KMS-11 (cell line): Measurements from ENCODE around the gene CDK5RAP1.
"Not testable (repeated sequence)": the region's sequence is repeated elsewhere in the genome, so short reads cannot be mapped to it uniquely, and the experiment has no call there.

ENCODE experiments used
- H2AFZ ChIP-seq: fragments of 200-600 bp; sonication (generic); 2 replicates; pipeline ENCODE4 v1.6.1; 2016; ENCODE audit warnings: antibody characterized with exemption, mixed run types, low read depth
- H3K27ac ChIP-seq: fragments of 200-600 bp; sonication (generic); 2 replicates; pipeline ENCODE4 v1.6.1; 2016; ENCODE audit warnings: mild to moderate bottlenecking, mixed run types
- H3K27me3 ChIP-seq: fragments of 200-600 bp; sonication (generic); 2 replicates; pipeline ENCODE4 v1.6.1; 2017; ENCODE audit warnings: mild to moderate bottlenecking, low read depth, mixed run types, moderate library complexity; ENCODE audit not compliant: insufficient read depth
- H3K36me3 ChIP-seq: fragments of 200-600 bp; sonication (generic); 2 replicates; pipeline ENCODE4 v1.6.1; 2017; ENCODE audit warnings: mild to moderate bottlenecking, mixed run types; ENCODE audit not compliant: insufficient read depth
- H3K4me1 ChIP-seq: fragments of 200-600 bp; sonication (generic); 2 replicates; pipeline ENCODE4 v1.6.1; 2016; ENCODE audit warnings: mild to moderate bottlenecking, low read depth, mixed run types; ENCODE audit not compliant: poor library complexity, severe bottlenecking
- H3K4me2 ChIP-seq: fragments of 200-600 bp; sonication (generic); 2 replicates; pipeline ENCODE4 v1.7.0; 2016; ENCODE audit warnings: mild to moderate bottlenecking, mixed run types
- H3K4me3 ChIP-seq: fragments of 200-600 bp; sonication (generic); IDR thresholded peaks from 2 replicates; pipeline ENCODE4 v1.6.1; 2017; ENCODE audit warnings: low read depth, low read length, mixed read lengths; ENCODE audit not compliant: insufficient read depth
- H3K79me2 ChIP-seq: fragments of 200-600 bp; sonication (generic); 2 replicates; pipeline ENCODE4 v1.6.1; 2016; ENCODE audit warnings: low read depth, mixed run types; ENCODE audit not compliant: insufficient read depth
- H3K9ac ChIP-seq: fragments of 200-600 bp; sonication (generic); 2 replicates; pipeline ENCODE4 v1.6.1; 2016; ENCODE audit warnings: mild to moderate bottlenecking, mixed run types
- H4K20me1 ChIP-seq: fragments of 200-600 bp; sonication (generic); 2 replicates; pipeline ENCODE4 v1.6.1; 2016; ENCODE audit warnings: mild to moderate bottlenecking, mixed run types; ENCODE audit not compliant: insufficient read depth
- TF ChIP-seq, protein P1 (sequence below): fragments of 200-600 bp; sonication (generic); conservative IDR thresholded peaks from 2 replicates; pipeline ENCODE4 v1.6.1; 2017; ENCODE audit warnings: low read depth, mild to moderate bottlenecking, antibody characterized with exemption, low read length, moderate library complexity, mixed read lengths

The CDK5RAP1 gene

DNA sequence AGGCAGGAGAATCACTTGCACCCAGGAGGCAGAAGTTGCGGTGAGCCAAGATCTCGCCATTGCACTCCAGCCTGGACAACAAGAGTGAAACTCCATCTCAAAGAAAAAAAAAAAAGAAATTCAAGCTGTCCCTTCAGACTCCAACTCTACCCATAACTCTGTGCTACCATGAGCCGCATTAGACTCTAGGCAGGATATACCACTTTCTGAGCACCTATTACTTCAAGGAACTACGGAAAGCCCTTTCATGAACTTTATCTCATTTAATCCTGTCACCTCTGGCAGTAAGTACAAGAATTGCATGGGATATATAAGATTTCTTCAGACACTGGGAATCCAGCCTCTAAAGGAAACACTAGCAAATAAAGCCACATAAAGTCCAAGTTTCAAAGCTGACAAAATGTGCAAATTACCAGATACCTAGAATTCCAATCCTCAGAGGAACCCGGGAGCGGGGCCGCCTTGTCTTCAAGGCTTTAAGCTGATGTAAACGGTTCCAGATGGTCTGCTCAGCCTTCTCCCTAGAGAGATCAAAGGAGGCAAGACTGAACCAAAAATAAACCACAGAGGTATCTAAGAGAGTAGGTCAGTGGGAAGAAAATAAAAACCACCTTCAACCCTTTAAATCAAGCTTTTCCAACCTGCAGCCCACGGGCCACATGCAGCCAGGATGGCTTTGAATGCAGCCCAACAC lies 9.4 kb downstream of the CDK5RAP1 start:
- Histone ChIP-seq H3K79me2 (peaks cover 13% of the 10 kb centered on the region; the same call in 1 of the 2 replicates), H3K27me3 (no peaks in the 10 kb centered on the region), H3K9ac (no peak overlapping the region), H3K4me3 (no peak overlapping the region), H3K36me3 (peaks cover 8% of the 10 kb centered on the region; the same call in 1 of the 2 replicates), H3K4me2 (no peak overlapping the region), H3K27ac (no peak overlapping the region), H4K20me1 (no peaks in the 10 kb centered on the region), H2AFZ (no peak overlapping the region), H3K4me1 (peaks cover 21% of the 10 kb centered on the region)
- TF ChIP-seq, protein P1, sequence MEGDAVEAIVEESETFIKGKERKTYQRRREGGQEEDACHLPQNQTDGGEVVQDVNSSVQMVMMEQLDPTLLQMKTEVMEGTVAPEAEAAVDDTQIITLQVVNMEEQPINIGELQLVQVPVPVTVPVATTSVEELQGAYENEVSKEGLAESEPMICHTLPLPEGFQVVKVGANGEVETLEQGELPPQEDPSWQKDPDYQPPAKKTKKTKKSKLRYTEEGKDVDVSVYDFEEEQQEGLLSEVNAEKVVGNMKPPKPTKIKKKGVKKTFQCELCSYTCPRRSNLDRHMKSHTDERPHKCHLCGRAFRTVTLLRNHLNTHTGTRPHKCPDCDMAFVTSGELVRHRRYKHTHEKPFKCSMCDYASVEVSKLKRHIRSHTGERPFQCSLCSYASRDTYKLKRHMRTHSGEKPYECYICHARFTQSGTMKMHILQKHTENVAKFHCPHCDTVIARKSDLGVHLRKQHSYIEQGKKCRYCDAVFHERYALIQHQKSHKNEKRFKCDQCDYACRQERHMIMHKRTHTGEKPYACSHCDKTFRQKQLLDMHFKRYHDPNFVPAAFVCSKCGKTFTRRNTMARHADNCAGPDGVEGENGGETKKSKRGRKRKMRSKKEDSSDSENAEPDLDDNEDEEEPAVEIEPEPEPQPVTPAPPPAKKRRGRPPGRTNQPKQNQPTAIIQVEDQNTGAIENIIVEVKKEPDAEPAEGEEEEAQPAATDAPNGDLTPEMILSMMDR: no peak

DNA sequence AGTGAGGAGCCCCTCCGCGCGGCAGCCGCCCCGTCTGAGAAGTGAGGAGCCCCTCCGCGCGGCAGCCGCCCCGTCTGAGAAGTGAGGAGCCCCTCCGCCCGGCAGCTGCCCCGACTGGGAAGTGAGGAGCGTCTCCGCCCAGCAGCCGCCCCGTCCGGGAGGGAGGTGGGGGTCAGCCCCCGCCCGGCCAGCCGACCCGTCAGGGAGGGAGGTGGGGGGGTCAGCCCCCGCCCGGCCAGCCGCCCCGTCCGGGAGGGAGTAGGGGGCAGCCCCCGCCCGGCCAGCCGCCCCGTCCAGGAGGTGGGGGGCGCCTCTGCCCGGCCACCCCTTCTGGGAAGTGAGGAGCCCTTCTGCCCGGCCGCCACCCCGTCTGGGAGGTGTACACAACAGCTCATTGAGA lies 12.0 kb downstream of the CDK5RAP1 start:
- H4K20me1 ChIP-seq, H3K4me2 ChIP-seq, H3K27ac ChIP-seq, H3K4me3 ChIP-seq, H3K36me3 ChIP-seq, H3K27me3 ChIP-seq, H3K9ac ChIP-seq, H2AFZ ChIP-seq, H3K79me2 ChIP-seq: not testable (repeated sequence)
- H3K4me1 ChIP-seq: peaks cover 17% of the 10 kb centered on the region

DNA sequence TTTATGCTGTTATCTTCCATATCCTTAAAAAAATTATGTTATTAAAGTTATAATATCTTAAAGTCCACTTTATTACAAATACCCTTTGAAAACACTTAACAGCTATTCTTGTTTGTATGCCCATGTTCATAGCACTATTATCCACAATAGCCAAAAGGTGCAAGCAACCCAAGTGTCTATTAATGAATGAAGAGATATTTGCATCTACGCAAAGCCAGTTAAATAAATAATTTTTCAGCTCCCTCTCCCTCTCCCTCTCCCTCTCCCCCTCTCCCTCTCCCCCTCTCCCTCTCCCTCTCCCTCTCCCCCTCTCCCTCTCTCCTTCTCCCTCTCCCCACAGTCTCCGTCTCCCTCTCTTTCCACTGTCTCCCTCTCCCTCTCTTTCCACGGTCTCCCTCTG lies 13.1 kb downstream of the CDK5RAP1 start:
- Histone ChIP-seq H3K4me1 (peaks cover 16% of the 10 kb centered on the region), H3K79me2 (no peaks in the 10 kb centered on the region), H3K27me3 (no peaks in the 10 kb centered on the region), H3K4me3 (no peak overlapping the region), H3K27ac (no peak overlapping the region), H3K9ac (no peak overlapping the region), H3K4me2 (no peak overlapping the region), H3K36me3 (peaks cover 4% of the 10 kb centered on the region; the same call in 1 of the 2 replicates), H4K20me1 (no peaks in the 10 kb centered on the region), H2AFZ (no peak overlapping the region)
- TF ChIP-seq, protein P1: no peak

DNA sequence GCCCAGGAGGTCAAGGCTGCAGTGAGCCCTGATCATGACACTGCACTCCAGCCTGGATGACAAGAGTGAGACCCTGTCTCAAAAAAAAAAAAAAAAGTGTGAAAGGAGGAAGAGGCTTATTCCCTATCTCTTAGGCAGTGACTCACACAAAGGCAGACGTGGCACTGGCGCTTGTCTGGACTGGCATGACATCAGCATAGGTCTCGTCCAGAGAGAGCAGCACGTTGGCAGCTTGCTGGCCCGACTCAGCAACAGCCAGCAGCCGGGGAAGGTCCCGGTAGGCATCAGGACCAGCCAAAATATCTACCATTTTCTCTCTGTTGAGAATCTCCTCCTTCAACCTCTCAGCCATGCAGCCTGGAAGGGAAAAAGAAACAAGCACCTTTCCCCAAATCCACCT lies 14.1 kb downstream of the CDK5RAP1 start:
- no peak overlapping the region for H3K9ac ChIP-seq
- peaks cover 4% of the 10 kb centered on the region; the same call in 1 of the 2 replicates for H3K36me3 ChIP-seq
- TF ChIP-seq, protein P1: no peak
- H3K79me2 ChIP-seq: no peaks in the 10 kb centered on the region
- H3K27ac ChIP-seq: no peak overlapping the region
- H3K27me3 ChIP-seq: no peaks in the 10 kb centered on the region
- no peak overlapping the region for H3K4me2 ChIP-seq
- H2AFZ ChIP-seq: no peak overlapping the region
- peaks cover 5% of the 10 kb centered on the region for H3K4me1 ChIP-seq
- no peaks in the 10 kb centered on the region for H4K20me1 ChIP-seq
- H3K4me3 ChIP-seq: no peak overlapping the region

DNA sequence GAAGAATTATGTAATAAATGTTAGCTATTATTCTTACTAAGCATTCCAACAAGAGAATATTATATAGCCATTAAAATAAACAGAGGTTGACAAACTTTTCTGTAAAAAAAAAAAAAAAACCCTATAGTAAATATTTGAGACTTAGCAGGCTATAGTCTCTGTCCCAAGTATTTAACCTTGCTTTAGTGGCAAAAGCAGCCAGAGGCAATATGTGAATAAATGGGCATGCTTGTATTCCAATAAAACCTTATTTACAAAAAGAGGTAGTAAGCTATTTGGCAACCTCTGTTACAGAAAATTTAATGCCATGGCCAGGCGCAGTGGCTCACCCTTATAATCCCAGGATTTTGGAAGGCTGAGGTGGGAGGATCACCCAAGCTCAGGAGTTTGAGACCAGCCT lies 14.6 kb downstream of the CDK5RAP1 start:
- Histone ChIP-seq H4K20me1 (no peaks in the 10 kb centered on the region), H3K36me3 (peaks cover 6% of the 10 kb centered on the region; the same call in 1 of the 2 replicates), H3K27ac (no peak overlapping the region), H3K4me2 (no peak overlapping the region), H3K4me3 (no peak overlapping the region), H3K79me2 (no peaks in the 10 kb centered on the region), H2AFZ (no peak overlapping the region), H3K27me3 (no peaks in the 10 kb centered on the region), H3K4me1 (peaks cover under 1% of the 10 kb centered on the region), H3K9ac (no peak overlapping the region)
- TF ChIP-seq, protein P1: no peak
